Measurements from ENCODE around the gene ZBTB37.

GRCh38 chr1:173925306-173926242, 57.4 kb downstream of the ZBTB37 start:
- TF ChIP-seq, protein P1, sequence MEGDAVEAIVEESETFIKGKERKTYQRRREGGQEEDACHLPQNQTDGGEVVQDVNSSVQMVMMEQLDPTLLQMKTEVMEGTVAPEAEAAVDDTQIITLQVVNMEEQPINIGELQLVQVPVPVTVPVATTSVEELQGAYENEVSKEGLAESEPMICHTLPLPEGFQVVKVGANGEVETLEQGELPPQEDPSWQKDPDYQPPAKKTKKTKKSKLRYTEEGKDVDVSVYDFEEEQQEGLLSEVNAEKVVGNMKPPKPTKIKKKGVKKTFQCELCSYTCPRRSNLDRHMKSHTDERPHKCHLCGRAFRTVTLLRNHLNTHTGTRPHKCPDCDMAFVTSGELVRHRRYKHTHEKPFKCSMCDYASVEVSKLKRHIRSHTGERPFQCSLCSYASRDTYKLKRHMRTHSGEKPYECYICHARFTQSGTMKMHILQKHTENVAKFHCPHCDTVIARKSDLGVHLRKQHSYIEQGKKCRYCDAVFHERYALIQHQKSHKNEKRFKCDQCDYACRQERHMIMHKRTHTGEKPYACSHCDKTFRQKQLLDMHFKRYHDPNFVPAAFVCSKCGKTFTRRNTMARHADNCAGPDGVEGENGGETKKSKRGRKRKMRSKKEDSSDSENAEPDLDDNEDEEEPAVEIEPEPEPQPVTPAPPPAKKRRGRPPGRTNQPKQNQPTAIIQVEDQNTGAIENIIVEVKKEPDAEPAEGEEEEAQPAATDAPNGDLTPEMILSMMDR (IDR thresholded peaks at IDR 0.05), result no peak
- TF ChIP-seq POLR2A (IDR thresholded peaks at IDR 0.05), result no peak
- TF ChIP-seq POLR2AphosphoS5 (IDR thresholded peaks at IDR 0.05; ENCODE audit: insufficient read depth in 1 of 2, low read depth in 1 of 2), result no peak

All from vagina (tissue), 2 donors.